ENCODE measurements around the gene MAP4K1.
A peak's percentile ranks its signal among the peaks of the same experiment; 100 is the strongest.

- TF ChIP-seq CTCF (IDR thresholded peaks at IDR 0.05): no peak
- peak; percentile 12 to 57 (median 55) for TF ChIP-seq POLR2AphosphoS5 (IDR thresholded peaks at IDR 0.05)
- TF ChIP-seq POLR2A (IDR thresholded peaks at IDR 0.05): no peak
Measured at GRCh38 chr19:38661996-38662395, 44.2 kb upstream of the MAP4K1 start.

Data from suprapubic skin (tissue), 4 donors.